Spleen (tissue), 11 donors: ENCODE measurements around the gene PER1. TPM values are rescaled to one million over a fixed set of nuclear protein-coding genes. Genes with fewer than 3 reads are reported as not detected.
A peak's percentile ranks its signal among the peaks of the same experiment; 100 is the strongest.

Source experiments
- DNase-seq: peaks from one replicate; pipeline ENCODE4 v3.0.0-alpha.2; 2020
- H3K27ac ChIP-seq, 8 donors: fragments of 200-600 bp; sonication (generic) in 7 of 8; 1 replicate in 4 of 8; 2 replicates in 4 of 8; pipeline versions ENCODE4 v1.5.0 to v1.8.0; 2016 to 2021; ENCODE audit warnings: inconsistent platforms in 4 of 8, mild to moderate bottlenecking in 4 of 8, moderate library complexity in 1 of 8
- H3K27me3 ChIP-seq, 7 donors: fragments of 200-600 bp; sonication (generic) in 6 of 7; replicated peaks in 1 of 7; 1 replicate in 4 of 7; 2 replicates in 3 of 7; pipeline versions ENCODE4 v1.5.0 to v1.8.0; 2016 to 2021; ENCODE audit warnings: inconsistent platforms in 3 of 7, mild to moderate bottlenecking in 1 of 7
- H3K36me3 ChIP-seq, 6 donors: fragments of 200-600 bp; sonication (generic) in 5 of 6; 1 replicate in 4 of 6; 2 replicates in 2 of 6; pipeline versions ENCODE4 v1.5.0 to v1.8.0; 2016 to 2021; ENCODE audit warnings: inconsistent platforms in 2 of 6
- H3K4me1 ChIP-seq, 6 donors: fragments of 200-600 bp; sonication (generic) in 5 of 6; 1 replicate in 3 of 6; 2 replicates in 3 of 6; pipeline versions ENCODE4 v1.5.0 to v1.8.0; 2016 to 2021; ENCODE audit warnings: inconsistent platforms in 3 of 6
- H3K4me3 ChIP-seq, 8 donors: fragments of 200-600 bp; sonication (generic) in 7 of 8; 1 replicate in 4 of 8; 2 replicates in 4 of 8; pipeline versions ENCODE4 v1.5.0 to v1.8.0; 2016 to 2021; ENCODE audit warnings: inconsistent platforms in 4 of 8, mild to moderate bottlenecking in 4 of 8, moderate library complexity in 2 of 8
- H3K9me3 ChIP-seq, 8 donors: fragments of 200-600 bp; sonication (generic) in 7 of 8; 1 replicate in 4 of 8; 2 replicates in 4 of 8; pipeline versions ENCODE4 v1.5.0 to v1.8.0; 2016 to 2021; ENCODE audit warnings: inconsistent platforms in 4 of 8
- CTCF ChIP-seq, 11 experiments: fragments of 200-600 bp in 7 of 11; fragments of 450-650 bp in 4 of 11; sonication (generic) in 4 of 11; IDR thresholded peaks in 8 of 11; conservative IDR thresholded peaks in 3 of 11; 1 replicate in 7 of 11; 2 replicates in 4 of 11; pipeline versions ENCODE4 v1.4.0 to v1.8.0; 2016 to 2021; ENCODE audit warnings: antibody characterized with exemption in 11 of 11, inconsistent platforms in 4 of 11, mild to moderate bottlenecking in 1 of 11
- POLR2A ChIP-seq, 3 donors: fragments of 450-650 bp; IDR thresholded peaks; one replicate each; pipeline ENCODE4 v1.5.1; 2017; ENCODE audit warnings: antibody characterized with exemption in 3 of 3, mild to moderate bottlenecking in 1 of 3
- POLR2AphosphoS5 ChIP-seq, 3 donors: sonication (generic); formaldehyde crosslinking; IDR thresholded peaks; one replicate each; pipeline ENCODE4 v1.5.1; 2017; ENCODE audit warnings: antibody characterized with exemption in 3 of 3
- WGBS, 5 donors: extraction: QIAGEN DNeasy Blood & Tissue Kit in 3 of 5; methylation state at CpG; one replicate each; pipeline versions ENCODE4 v1.1.5 to v1.1.7; 2013 to 2018; 5-methylcytosine and 5-hydroxymethylcytosine counted together
- intact Hi-C: fragments of 100-400 bp; cut with DNase I; formaldehyde crosslinking; loops from one replicate; pipeline ENCODE4 v1.15.0; 2023; ENCODE audit warnings: low total_unique reads
- polyA plus RNA-seq, 3 donors: library from polyadenylated mRNA; stranded (reverse); fragments of 200-250 nt; gene quantifications; one replicate each; pipeline ENCODE4 v1.2.1, GENCODE V29; 2013
- total RNA-seq, 7 donors: library from RNA; depleted of rRNA in 3 of 7; stranded (reverse); fragments of >200 nt in 3 of 7; fragmentation: NEBNext Ultra II Directional in 4 of 7; extraction: Animal tissue kit (Norgen Biotek cat#: 25700) in 4 of 7; gene quantifications; one replicate each; pipeline versions ENCODE4 v1.1.0 to v1.2.1, GENCODE V29; 2016 to 2021
- donor health status: healthy with polysubstance abuse.
- donor health status: DM: no; HTN: no; CAD: no; lungs with moderate emphysema.
- donor health status: DM: no; HTN: no; CAD: no.
- donor health status: Bipolar disorder and iron deficiency.
- donor health status: healthy.
- donor health status: DM: no; HTN: no; CAD: no.
- donor health status: DM: yes; HTN: yes; CAD: no.

PER1 gene
- total and polyA plus RNA-seq, 10 donors: 12.6 to 213 (median 73.5) TPM

GRCh38 chr17:8120520-8121406 is 31.4 kb downstream of the PER1 start:
- Histone ChIP-seq H3K27me3 (peaks cover 4 to 87% (median 54%) of the 10 kb centered on the region in 7 donors), H3K4me3 (peak overlapping the region; percentile 37 to 86 (median 54)), H3K4me1 (peaks cover 67 to 93% (median 87%) of the 10 kb centered on the region in 6 donors), H3K36me3 (no peaks in the 10 kb centered on the region), H3K27ac (peak overlapping the region in 7 of 8 donors; percentile 20 to 89 (median 81)), H3K9me3 (no peaks in the 10 kb centered on the region)
- TF ChIP-seq POLR2AphosphoS5 (IDR thresholded peaks at IDR 0.05) (no peak), CTCF (IDR thresholded peaks at IDR 0.05 in 8 of 11, conservative IDR thresholded peaks at IDR 0.05 in 3 of 11) (peak in 5 of 11 experiments; percentile 16 to 43 (median 28)), POLR2A (IDR thresholded peaks at IDR 0.05) (no peak)
- DNase-seq: peak; percentile 86
- intact Hi-C loops: no loop called here
- 1 to 2% (median 1%) methylated on average over 40 of the region's 40 CpGs for WGBS, 5 donors

GRCh38 chr17:8119581-8120519 is 32.4 kb downstream of the PER1 start:
- 1% methylated on average over 24 to 28 of the region's 28 CpGs for WGBS, 5 donors
- peak overlapping the region; percentile 46 to 86 (median 57) for H3K4me3 ChIP-seq
- TF ChIP-seq POLR2AphosphoS5 (IDR thresholded peaks at IDR 0.05) (peak in 1 of 3 donors; percentile 29), CTCF (IDR thresholded peaks at IDR 0.05 in 8 of 11, conservative IDR thresholded peaks at IDR 0.05 in 3 of 11) (no peak)
- peaks cover 58 to 84% (median 78%) of the 10 kb centered on the region in 6 donors for H3K4me1 ChIP-seq
- peak; percentile 87 for DNase-seq
- intact Hi-C loops: no loop called here
- H3K36me3 ChIP-seq: no peaks in the 10 kb centered on the region
- no peaks in the 10 kb centered on the region for H3K9me3 ChIP-seq
- peak overlapping the region; percentile 55 to 89 (median 82) for H3K27ac ChIP-seq
- H3K27me3 ChIP-seq: peaks cover 4 to 86% (median 49%) of the 10 kb centered on the region in 7 donors

- Histone ChIP-seq H3K9me3 (no peaks in the 10 kb centered on the region), H3K4me3 (peak overlapping the region; percentile 46 to 86 (median 56)), H3K36me3 (no peaks in the 10 kb centered on the region), H3K4me1 (peaks cover 49 to 75% (median 69%) of the 10 kb centered on the region in 6 donors), H3K27me3 (peaks cover 4 to 86% (median 45%) of the 10 kb centered on the region in 7 donors), H3K27ac (peak overlapping the region; percentile 55 to 89 (median 82))
- peak; percentile 97 for DNase-seq
- WGBS, 5 donors: 0 to 1% (median 0%) methylated on average over 33 to 38 of the region's 38 CpGs
- TF ChIP-seq CTCF (IDR thresholded peaks at IDR 0.05 in 8 of 11, conservative IDR thresholded peaks at IDR 0.05 in 3 of 11) (peak; percentile 59 to 93 (median 87)), POLR2AphosphoS5 (IDR thresholded peaks at IDR 0.05) (peak in 1 of 3 donors; percentile 61), POLR2A (IDR thresholded peaks at IDR 0.05) (no peak)
- intact Hi-C loops: no loop called here
Measured at GRCh38 chr17:8118769-8119580, 33.2 kb downstream of the PER1 start.
